HEK293 (cell line): ENCODE data around the gene ZNF564.

Experiments
- CTCF ChIP-seq: fragments of 450-650 bp; formaldehyde crosslinking; IDR thresholded peaks from 2 replicates; pipeline ENCODE4 v1.5.1; 2016; ENCODE audit warnings: missing biosample characterization, missing genetic modification characterization
- KLF9 ChIP-seq: fragments of 450-650 bp; formaldehyde crosslinking; IDR thresholded peaks from 2 replicates; pipeline ENCODE4 v1.5.1; 2016; ENCODE audit warnings: missing biosample characterization, missing genetic modification characterization, low read depth
- REST ChIP-seq: fragments of 450-650 bp; formaldehyde crosslinking; IDR thresholded peaks from 2 replicates; pipeline ENCODE4 v1.5.1; 2016; ENCODE audit warnings: missing biosample characterization, missing genetic modification characterization
- SP7 ChIP-seq: fragments of 450-650 bp; formaldehyde crosslinking; IDR thresholded peaks from 2 replicates; pipeline ENCODE4 v1.5.1; 2016; ENCODE audit warnings: missing biosample characterization, missing genetic modification characterization
- ZBTB44 ChIP-seq: fragments of 450-650 bp; IDR thresholded peaks from 2 replicates; pipeline ENCODE4 v1.5.1; 2018; ENCODE audit warnings: missing biosample characterization, mild to moderate bottlenecking, missing genetic modification characterization
- ZNF114 ChIP-seq: fragments of 450-650 bp; formaldehyde crosslinking; IDR thresholded peaks from 2 replicates; pipeline ENCODE4 v1.5.0; 2017; ENCODE audit warnings: missing biosample characterization, missing genetic modification characterization
- ZNF501 ChIP-seq: fragments of 450-650 bp; formaldehyde crosslinking; IDR thresholded peaks from 2 replicates; pipeline ENCODE4 v1.5.1; 2016; ENCODE audit warnings: missing biosample characterization, missing genetic modification characterization
- ZNF776 ChIP-seq: fragments of 450-650 bp; formaldehyde crosslinking; IDR thresholded peaks from 2 replicates; pipeline ENCODE4 v1.5.0; 2017; ENCODE audit warnings: missing biosample characterization, missing genetic modification characterization, borderline replicate concordance
- ZNF837 ChIP-seq: fragments of 450-650 bp; formaldehyde crosslinking; IDR thresholded peaks from 2 replicates; pipeline ENCODE4 v1.5.1; 2016; ENCODE audit warnings: missing biosample characterization, missing genetic modification characterization

- TF ChIP-seq KLF9 (tag by site-specific recombination) = no peak
- no peak for TF ChIP-seq CTCF (tag by site-specific recombination)
- TF ChIP-seq REST (tag by site-specific recombination) = no peak
- TF ChIP-seq ZBTB44 (tag by site-specific recombination) = no peak
- TF ChIP-seq ZNF114 = no peak
- TF ChIP-seq ZNF837 (tag by site-specific recombination) = no peak
- TF ChIP-seq SP7 (tag by site-specific recombination) = no peak
- no peak for TF ChIP-seq ZNF776 (tag by site-specific recombination)
- TF ChIP-seq ZNF501 (tag by site-specific recombination) = no peak
These were observed 56.9 kb downstream of the ZNF564 start for GRCh38 chr19:12494260-12494860.
